NT2/D1 (cell line): Measurements from ENCODE around the gene CATSPERE.

Source experiments
- DNase-seq: peaks from one replicate; pipeline ENCODE4 v3.0.0-alpha.2; 2011; ENCODE audit warnings: low read depth, low spot score
- H3K27me3 ChIP-seq: 2 replicates; pipeline ENCODE4 v1.6.0; 2011; ENCODE audit warnings: mild to moderate bottlenecking; ENCODE audit not compliant: insufficient read length, insufficient read depth
- H3K36me3 ChIP-seq: 2 replicates; pipeline ENCODE4 v1.6.1; 2011; ENCODE audit warnings: mild to moderate bottlenecking, low read length, mixed read lengths; ENCODE audit not compliant: insufficient read depth, insufficient read length
- H3K4me1 ChIP-seq: 2 replicates; pipeline ENCODE4 v1.5.1; 2011; ENCODE audit not compliant: insufficient read depth, insufficient read length
- H3K4me3 ChIP-seq: 2 replicates; pipeline ENCODE4 v1.5.1; 2011; ENCODE audit warnings: low read depth; ENCODE audit not compliant: insufficient read length
- H3K9ac ChIP-seq: 2 replicates; pipeline ENCODE4 v1.6.0; 2011; ENCODE audit warnings: low read depth; ENCODE audit not compliant: insufficient read length
- H3K9me3 ChIP-seq: 2 replicates; pipeline ENCODE4 v1.5.1; 2011; ENCODE audit warnings: mild to moderate bottlenecking, low read length; ENCODE audit not compliant: insufficient read depth
- SUZ12 ChIP-seq: IDR thresholded peaks from 2 replicates; pipeline ENCODE4 v1.6.1; 2011; ENCODE audit not compliant: insufficient read length, insufficient read depth; ENCODE audit errors: extremely low read depth
- YY1 ChIP-seq: IDR thresholded peaks from 2 replicates; pipeline ENCODE4 v1.6.1; 2011; ENCODE audit not compliant: insufficient read length, insufficient read depth
- ZNF274 ChIP-seq: IDR thresholded peaks from 2 replicates; pipeline ENCODE4 v1.6.1; 2011; ENCODE audit warnings: mild to moderate bottlenecking, low read depth, low read length

Gene CATSPERE

GRCh38 chr1:244502630-244503029 lies 41.6 kb downstream of the CATSPERE start:
- no peak overlapping the region for H3K9ac ChIP-seq
- TF ChIP-seq YY1 (no peak), ZNF274 (no peak), SUZ12 (no peak)
- no peaks in the 10 kb centered on the region for H3K27me3 ChIP-seq
- DNase-seq: no peak
- no peaks in the 10 kb centered on the region for H3K36me3 ChIP-seq
- no peak overlapping the region for H3K4me3 ChIP-seq
- no peaks in the 10 kb centered on the region for H3K9me3 ChIP-seq
- no peaks in the 10 kb centered on the region for H3K4me1 ChIP-seq

- no peaks in the 10 kb centered on the region for H3K27me3 ChIP-seq
- no peaks in the 10 kb centered on the region for H3K9me3 ChIP-seq
- H3K4me1 ChIP-seq: no peaks in the 10 kb centered on the region
- H3K4me3 ChIP-seq: no peak overlapping the region
- DNase-seq: no peak
- TF ChIP-seq YY1 (no peak), SUZ12 (no peak), ZNF274 (no peak)
- H3K9ac ChIP-seq: no peak overlapping the region
- no peaks in the 10 kb centered on the region for H3K36me3 ChIP-seq
These were observed 52.4 kb downstream of the CATSPERE start for GRCh38 chr1:244513493-244513892.

DNA sequence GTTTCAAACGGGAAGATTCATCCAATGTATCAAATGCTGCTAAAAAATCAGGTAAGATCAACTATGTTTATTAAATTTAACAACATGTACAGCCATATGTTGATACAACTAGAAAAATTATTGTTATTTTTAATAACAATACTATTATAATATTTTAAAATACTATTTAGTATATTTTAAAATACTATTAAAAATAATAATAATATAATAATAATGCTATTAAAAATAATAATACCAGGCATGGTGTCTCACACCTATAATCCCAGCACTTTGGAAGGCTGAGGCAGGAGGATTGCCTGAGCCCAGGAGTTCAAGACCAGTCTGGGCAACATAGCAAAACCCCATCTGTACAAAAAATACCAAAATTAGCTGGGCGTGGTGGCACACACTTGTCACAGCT lies 54.6 kb downstream of the CATSPERE start:
- TF ChIP-seq YY1 (no peak), ZNF274 (no peak)
- H3K9me3 ChIP-seq: no peaks in the 10 kb centered on the region
- no peak overlapping the region for H3K9ac ChIP-seq
- no peaks in the 10 kb centered on the region for H3K27me3 ChIP-seq
- no peaks in the 10 kb centered on the region for H3K36me3 ChIP-seq
- no peaks in the 10 kb centered on the region for H3K4me1 ChIP-seq
- no peak for DNase-seq
- H3K4me3 ChIP-seq: no peak overlapping the region

GRCh38 chr1:244536316-244536715 lies 75.2 kb downstream of the CATSPERE start:
- Histone ChIP-seq H3K27me3 (no peaks in the 10 kb centered on the region), H3K36me3 (no peaks in the 10 kb centered on the region), H3K4me3 (no peak overlapping the region), H3K4me1 (no peaks in the 10 kb centered on the region), H3K9me3 (0 out of 2 replicates have a peak, but pooled peaks cover 6% of the 10 kb centered on the region), H3K9ac (no peak overlapping the region)
- DNase-seq: no peak
- no peak for TF ChIP-seq YY1

- Histone ChIP-seq H3K9me3 (no peaks in the 10 kb centered on the region), H3K9ac (no peak overlapping the region), H3K36me3 (no peaks in the 10 kb centered on the region), H3K4me1 (no peaks in the 10 kb centered on the region), H3K27me3 (no peaks in the 10 kb centered on the region), H3K4me3 (no peak overlapping the region)
- TF ChIP-seq YY1 (no peak), ZNF274 (no peak), SUZ12 (no peak)
- DNase-seq: no peak
These were observed 84.4 kb downstream of the CATSPERE start for GRCh38 chr1:244545511-244545910.

DNA sequence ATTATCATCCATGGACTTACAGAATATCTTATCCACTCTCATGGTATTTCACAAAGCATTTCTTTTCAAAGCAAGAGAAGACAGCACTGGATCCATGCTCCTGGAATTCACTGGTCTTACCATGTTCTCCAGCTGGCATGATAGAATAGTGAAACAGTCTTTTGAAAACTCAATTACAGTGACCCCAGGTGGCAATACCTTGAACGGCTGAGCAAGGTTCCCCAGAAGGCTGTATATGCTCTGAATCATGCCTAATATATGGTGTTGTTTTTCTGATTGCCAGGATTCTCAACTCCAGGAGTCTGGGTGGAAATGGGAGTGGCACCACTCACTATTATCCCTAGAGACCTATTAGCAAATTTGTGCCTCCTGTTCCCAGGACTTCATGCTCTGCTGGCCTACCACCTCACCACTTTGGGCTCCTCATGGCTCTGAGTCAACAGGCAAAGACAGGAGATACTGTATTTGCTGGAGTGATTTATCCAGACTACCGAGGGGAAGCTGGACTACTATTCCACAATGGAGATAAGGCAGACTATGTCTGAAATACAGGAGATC lies 87.6 kb downstream of the CATSPERE start:
- no peaks in the 10 kb centered on the region for H3K27me3 ChIP-seq
- H3K4me3 ChIP-seq: no peak overlapping the region
- TF ChIP-seq SUZ12 (no peak), YY1 (no peak), ZNF274 (no peak)
- H3K9ac ChIP-seq: no peak overlapping the region
- no peaks in the 10 kb centered on the region for H3K9me3 ChIP-seq
- H3K4me1 ChIP-seq: no peaks in the 10 kb centered on the region
- no peaks in the 10 kb centered on the region for H3K36me3 ChIP-seq
- DNase-seq: no peak

- H3K27me3 ChIP-seq: no peaks in the 10 kb centered on the region
- H3K4me1 ChIP-seq: no peaks in the 10 kb centered on the region
- no peak overlapping the region for H3K9ac ChIP-seq
- DNase-seq: no peak
- H3K4me3 ChIP-seq: no peak overlapping the region
- peaks cover 9% of the 10 kb centered on the region for H3K9me3 ChIP-seq
- H3K36me3 ChIP-seq: no peaks in the 10 kb centered on the region
- no peak for TF ChIP-seq ZNF274
- TF ChIP-seq SUZ12: no peak
- TF ChIP-seq YY1: no peak
These were observed 91.3 kb downstream of the CATSPERE start for GRCh38 chr1:244552336-244552735.

DNA sequence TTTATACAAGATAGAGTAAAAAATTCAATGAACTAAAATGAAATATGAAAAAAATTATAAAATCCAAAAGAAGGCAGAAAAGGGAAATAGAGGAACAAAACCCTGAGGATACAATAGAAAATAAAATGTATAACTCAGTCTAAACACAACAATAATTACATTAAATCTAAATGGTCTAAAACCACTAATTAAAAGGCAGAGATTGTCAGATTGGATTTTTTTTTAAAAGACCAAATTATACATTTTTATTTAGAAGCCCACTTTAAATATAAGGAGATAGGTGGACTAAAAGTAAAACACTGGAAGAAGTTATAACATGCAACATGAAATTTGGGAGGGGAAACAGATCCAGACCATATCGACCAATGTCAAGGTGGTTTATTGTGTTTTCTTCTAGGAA lies 95.2 kb downstream of the CATSPERE start:
- H3K9ac ChIP-seq: no peak overlapping the region
- TF ChIP-seq ZNF274 (no peak), YY1 (no peak)
- H3K4me3 ChIP-seq: no peak overlapping the region
- no peaks in the 10 kb centered on the region for H3K36me3 ChIP-seq
- H3K9me3 ChIP-seq: peaks cover 18% of the 10 kb centered on the region
- no peaks in the 10 kb centered on the region for H3K27me3 ChIP-seq
- no peak for DNase-seq
- H3K4me1 ChIP-seq: no peaks in the 10 kb centered on the region
